H1 (cell line): ENCODE results near the gene MRTFA. TPM values are rescaled to one million over a fixed set of nuclear protein-coding genes. Genes with fewer than 3 reads are reported as not detected.

Experiments
- BACH1 ChIP-seq: IDR thresholded peaks from 2 replicates; pipeline ENCODE4 v1.6.1; 2012; ENCODE audit warnings: low read length, improper control_type of control experiment
- polyA plus RNA-seq, 7 experiments: library from polyadenylated mRNA; depleted of rRNA in 3 of 7; stranded (reverse) in 5 of 7; unstranded in 2 of 7; fragments of >200 nt in 5 of 7; fragments of 200-250 nt in 2 of 7; gene quantifications; 1 replicate in 5 of 7; 2 replicates in 1 of 7; 4 replicates in 1 of 7; pipeline versions ENCODE4 v1.2.1 to v1.2.3, GENCODE V29; 2011 to 2013; ENCODE audit warnings: missing spikeins in 2 of 7, mixed read lengths in 2 of 7
- total RNA-seq: library from RNA; stranded (reverse); fragmentation: NEBNext Ultra II Directional; extraction: Animal tissue kit (Norgen Biotek cat#: 25700); gene quantifications from 2 replicates; pipeline ENCODE4 v1.2.1, GENCODE V29; 2021

MRTFA gene
- total and polyA plus RNA-seq, 2 of the 8 experiments (the other 6 are each of a cell fraction or from before 2014, with no cell fraction given) = 5.4 to 37.9 TPM

GRCh38 chr22:40433416-40434090, 203.0 kb downstream of the MRTFA start (continued):
- TF ChIP-seq BACH1 = no peak
